GM19035 (cell line): ENCODE results near the gene FFAR1.
A peak's percentile ranks its signal among the peaks of the same experiment; 100 is the strongest.

Source experiments
- ATAC-seq: cut with Tn5 transposase; IDR thresholded peaks from one replicate; pipeline ENCODE4 v1.9.1; 2021; ENCODE audit not compliant: unreplicated experiment

FFAR1 gene

GRCh38 chr19:35314858-35315470 is 32.7 kb upstream of the FFAR1 start:
- no peak for ATAC-seq

- ATAC-seq = no peak
These were observed 31.8 kb upstream of the FFAR1 start for GRCh38 chr19:35315883-35316282.

- ATAC-seq = no peak
These were observed 31.1 kb upstream of the FFAR1 start for GRCh38 chr19:35316560-35316959.

GRCh38 chr19:35317464-35318043 is 30.1 kb upstream of the FFAR1 start:
- ATAC-seq = no peak

GRCh38 chr19:35318679-35319448 is 28.8 kb upstream of the FFAR1 start:
- ATAC-seq = no peak

- no peak for ATAC-seq
These were observed 27.5 kb upstream of the FFAR1 start for GRCh38 chr19:35320065-35320713.

- ATAC-seq = no peak
These were observed 26.4 kb upstream of the FFAR1 start for GRCh38 chr19:35321291-35321690.

GRCh38 chr19:35322014-35322413 is 25.7 kb upstream of the FFAR1 start:
- no peak for ATAC-seq

GRCh38 chr19:35327642-35328041 is 20.1 kb upstream of the FFAR1 start:
- ATAC-seq = no peak

GRCh38 chr19:35328851-35329285 is 18.8 kb upstream of the FFAR1 start, which contains the start of gene CD22:
Gene CD22 (plus strand): TSS chr19:35329187. CDS start chr19:35332041, 2,854 bp downstream.
- ATAC-seq = no peak

- no peak for ATAC-seq
These were observed 18.4 kb upstream of the FFAR1 start for GRCh38 chr19:35329323-35329722.

GRCh38 chr19:35330475-35330874 is 17.2 kb upstream of the FFAR1 start:
- ATAC-seq = peak; percentile 49

- ATAC-seq = no peak
These were observed 16.0 kb upstream of the FFAR1 start for GRCh38 chr19:35331551-35332214.

GRCh38 chr19:35332817-35333216 is 14.9 kb upstream of the FFAR1 start:
- no peak for ATAC-seq

GRCh38 chr19:35334144-35334753 is 13.5 kb upstream of the FFAR1 start:
- no peak for ATAC-seq

GRCh38 chr19:35336166-35336955 is 11.3 kb upstream of the FFAR1 start:
- no peak for ATAC-seq

- ATAC-seq = no peak
These were observed 10.4 kb upstream of the FFAR1 start for GRCh38 chr19:35337097-35337983.

- ATAC-seq = no peak
These were observed 9.8 kb upstream of the FFAR1 start for GRCh38 chr19:35337984-35338296.

- no peak for ATAC-seq
These were observed 7.3 kb upstream of the FFAR1 start for GRCh38 chr19:35340431-35340830.
